Esophagus muscularis mucosa (tissue), 4 donors: ENCODE data around the gene AKT3.

ENCODE experiments used
- EP300 ChIP-seq: sonication (generic); formaldehyde crosslinking; IDR thresholded peaks from one replicate; pipeline ENCODE4 v1.6.1; 2017; ENCODE audit warnings: antibody characterized with exemption
- POLR2AphosphoS5 ChIP-seq, 2 donors: sonication (generic); formaldehyde crosslinking; IDR thresholded peaks; one replicate each; pipeline ENCODE4 v1.6.1; 2017; ENCODE audit warnings: antibody characterized with exemption in 2 of 2
- TF ChIP-seq, protein P1 (sequence below), 3 experiments: fragments of 200-600 bp in 2 of 3; fragments of 450-650 bp in 1 of 3; sonication (generic) in 2 of 3; IDR thresholded peaks; one replicate each; pipeline ENCODE4 v1.5.1; 2017 to 2019; ENCODE audit warnings: antibody characterized with exemption in 3 of 3, mild to moderate bottlenecking in 2 of 3, moderate library complexity in 1 of 3

DNA sequence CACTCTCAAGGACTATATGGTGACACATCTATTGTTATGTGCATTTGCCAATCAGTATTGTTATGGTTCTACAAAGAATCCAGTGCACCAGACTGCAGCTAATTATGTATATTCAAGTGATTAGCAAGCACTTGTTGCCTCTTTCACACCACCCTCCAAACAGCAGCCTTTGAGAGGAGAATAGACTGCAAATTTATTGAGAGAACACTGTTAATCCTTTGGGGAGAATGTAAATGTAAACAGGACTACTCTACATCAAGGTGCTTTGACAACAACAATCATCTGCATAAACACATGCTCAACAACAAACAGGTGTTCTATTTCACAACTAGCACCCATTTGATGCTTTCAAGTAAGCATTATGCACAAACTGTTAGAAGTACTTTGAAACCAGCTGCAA, 117.4 kb downstream of the AKT3 start:
- TF ChIP-seq, protein P1, sequence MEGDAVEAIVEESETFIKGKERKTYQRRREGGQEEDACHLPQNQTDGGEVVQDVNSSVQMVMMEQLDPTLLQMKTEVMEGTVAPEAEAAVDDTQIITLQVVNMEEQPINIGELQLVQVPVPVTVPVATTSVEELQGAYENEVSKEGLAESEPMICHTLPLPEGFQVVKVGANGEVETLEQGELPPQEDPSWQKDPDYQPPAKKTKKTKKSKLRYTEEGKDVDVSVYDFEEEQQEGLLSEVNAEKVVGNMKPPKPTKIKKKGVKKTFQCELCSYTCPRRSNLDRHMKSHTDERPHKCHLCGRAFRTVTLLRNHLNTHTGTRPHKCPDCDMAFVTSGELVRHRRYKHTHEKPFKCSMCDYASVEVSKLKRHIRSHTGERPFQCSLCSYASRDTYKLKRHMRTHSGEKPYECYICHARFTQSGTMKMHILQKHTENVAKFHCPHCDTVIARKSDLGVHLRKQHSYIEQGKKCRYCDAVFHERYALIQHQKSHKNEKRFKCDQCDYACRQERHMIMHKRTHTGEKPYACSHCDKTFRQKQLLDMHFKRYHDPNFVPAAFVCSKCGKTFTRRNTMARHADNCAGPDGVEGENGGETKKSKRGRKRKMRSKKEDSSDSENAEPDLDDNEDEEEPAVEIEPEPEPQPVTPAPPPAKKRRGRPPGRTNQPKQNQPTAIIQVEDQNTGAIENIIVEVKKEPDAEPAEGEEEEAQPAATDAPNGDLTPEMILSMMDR (IDR thresholded peaks at IDR 0.05), result no peak
- TF ChIP-seq POLR2AphosphoS5 (IDR thresholded peaks at IDR 0.05) (no peak), EP300 (no peak)
